ENCODE data around the gene DHH.

DHH gene

GRCh38 chr12:49108958-49109404 is 14.4 kb upstream of the DHH start:
- DNase-seq, result peak; percentile 46

DNA sequence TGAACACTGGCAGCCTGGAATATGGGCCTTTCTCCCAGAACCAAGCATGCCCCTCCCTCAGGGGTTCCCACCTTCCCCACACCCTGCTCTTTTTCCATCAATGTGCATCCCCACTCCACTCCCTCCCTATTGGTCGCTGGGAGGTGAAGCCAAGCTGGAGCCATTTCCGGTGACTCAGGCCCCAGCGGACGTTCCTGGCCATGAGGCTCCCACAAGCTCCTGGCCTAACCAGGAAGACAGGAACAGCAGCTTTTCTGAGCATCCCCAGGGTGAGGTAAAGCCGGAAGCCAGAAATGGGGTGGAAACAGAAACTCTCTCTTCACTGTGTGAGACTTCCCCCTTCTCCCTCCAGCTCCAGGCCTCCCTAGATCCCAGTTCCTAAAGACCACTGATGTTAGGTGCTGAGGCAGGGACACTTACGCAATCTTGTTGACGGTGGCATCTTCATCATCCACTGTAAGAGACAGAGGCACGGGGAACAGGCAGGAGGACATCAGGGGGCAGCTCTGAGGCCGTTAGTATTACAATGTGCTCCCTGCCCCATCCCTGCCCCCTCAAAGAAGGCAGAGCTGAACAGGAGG is 11.0 kb upstream of the DHH start:
- no peak for DNase-seq

GRCh38 chr12:49104822-49105221 is 10.2 kb upstream of the DHH start:
- DNase-seq, result no peak

DNA sequence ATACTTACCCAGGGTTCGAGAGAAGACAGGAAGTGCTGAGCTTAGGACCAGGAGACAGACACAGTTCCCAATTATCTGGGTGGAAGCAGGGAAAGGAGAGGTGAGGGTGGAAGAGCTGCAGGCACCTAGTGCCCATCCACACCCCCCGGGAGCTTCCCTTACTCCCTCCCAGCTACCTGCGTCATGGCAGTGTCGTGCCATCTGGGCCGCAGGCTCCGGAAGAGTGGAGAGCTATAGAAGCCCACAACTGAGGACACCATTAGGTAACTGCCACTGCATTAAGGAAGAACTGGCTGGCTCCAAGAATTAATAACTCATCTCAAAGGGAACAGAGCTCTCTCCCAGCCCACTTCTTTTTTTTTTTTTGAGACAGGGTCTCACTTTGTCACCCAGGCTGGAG is 5.8 kb upstream of the DHH start:
- DNase-seq, result no peak

- DNase-seq, result no peak
Observed at GRCh38 chr12:49098703-49099102, 4.1 kb upstream of the DHH start.

- DNase-seq, result peak; percentile 51
Observed at GRCh38 chr12:49098035-49098451, 3.4 kb upstream of the DHH start.

- no peak for DNase-seq
Observed at GRCh38 chr12:49097381-49097780, 2.8 kb upstream of the DHH start.

DNA sequence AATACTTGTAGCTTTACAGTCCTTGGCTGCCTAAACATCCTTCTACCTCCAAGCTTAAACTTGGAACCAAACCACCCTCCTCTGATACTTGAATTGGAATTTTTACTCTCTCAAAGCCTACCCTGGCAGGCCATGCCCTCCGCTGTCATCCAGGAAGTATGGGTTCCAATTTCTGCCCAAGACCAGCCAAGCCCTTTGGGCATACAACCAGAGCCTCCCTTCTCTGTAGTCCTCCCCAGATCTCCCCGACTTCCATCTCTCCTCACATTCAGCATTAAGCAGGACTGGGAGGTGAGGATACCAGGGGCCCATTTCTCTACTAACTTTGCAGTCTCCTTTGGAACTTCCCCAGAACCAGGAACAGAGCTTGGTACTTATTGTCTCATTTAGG is 369 bp upstream of the DHH start:
- no peak for DNase-seq

DNA sequence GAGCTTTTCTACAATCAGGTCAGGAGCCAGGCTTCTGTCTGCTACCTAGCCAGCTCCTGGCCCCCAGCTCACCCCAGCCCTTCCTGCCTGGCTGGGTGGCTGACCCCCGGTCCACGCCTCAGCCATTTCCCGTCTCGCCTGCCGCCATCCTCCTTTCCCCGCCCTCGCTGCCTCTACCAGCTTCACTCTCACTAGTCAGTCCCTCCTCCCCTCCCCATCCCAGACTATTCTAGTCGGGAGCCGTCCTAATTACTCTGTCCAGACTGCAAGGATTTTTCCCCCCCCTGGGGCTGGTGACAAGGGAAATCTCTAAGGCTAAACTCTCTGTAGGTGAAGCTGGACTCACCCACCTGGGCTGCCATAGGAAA is 825 bp downstream of the DHH start:
- DNase-seq, result peak; percentile 49

DNA sequence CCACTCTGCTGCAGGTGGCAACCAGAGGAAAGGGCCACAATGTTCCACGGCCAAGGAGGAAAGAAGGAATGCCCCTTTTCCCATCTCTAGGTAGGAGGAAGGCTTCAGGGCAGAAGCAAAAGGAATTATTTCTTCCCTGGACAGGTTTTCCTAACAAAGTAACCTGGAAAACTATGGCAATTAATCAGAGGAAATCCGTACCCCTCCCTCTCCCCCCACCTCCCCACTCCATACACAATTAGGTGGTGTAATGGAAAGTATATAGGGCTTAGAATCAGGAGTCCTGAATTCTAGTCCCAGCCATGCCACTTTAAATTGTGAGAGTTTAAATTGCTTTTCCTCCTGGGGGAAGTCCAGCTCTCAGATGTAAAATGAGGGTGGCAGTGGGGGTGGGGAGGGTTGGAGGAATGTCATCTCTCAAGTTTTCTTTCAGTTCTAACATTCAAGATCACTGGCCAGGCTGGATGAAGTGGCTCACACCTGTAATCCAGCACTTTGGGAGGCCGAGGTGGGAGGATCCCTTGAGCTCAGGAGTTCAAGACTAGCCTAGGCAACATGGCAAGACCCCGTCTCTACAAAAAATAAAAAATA is 1.7 kb downstream of the DHH start:
- DNase-seq, result no peak

DNA sequence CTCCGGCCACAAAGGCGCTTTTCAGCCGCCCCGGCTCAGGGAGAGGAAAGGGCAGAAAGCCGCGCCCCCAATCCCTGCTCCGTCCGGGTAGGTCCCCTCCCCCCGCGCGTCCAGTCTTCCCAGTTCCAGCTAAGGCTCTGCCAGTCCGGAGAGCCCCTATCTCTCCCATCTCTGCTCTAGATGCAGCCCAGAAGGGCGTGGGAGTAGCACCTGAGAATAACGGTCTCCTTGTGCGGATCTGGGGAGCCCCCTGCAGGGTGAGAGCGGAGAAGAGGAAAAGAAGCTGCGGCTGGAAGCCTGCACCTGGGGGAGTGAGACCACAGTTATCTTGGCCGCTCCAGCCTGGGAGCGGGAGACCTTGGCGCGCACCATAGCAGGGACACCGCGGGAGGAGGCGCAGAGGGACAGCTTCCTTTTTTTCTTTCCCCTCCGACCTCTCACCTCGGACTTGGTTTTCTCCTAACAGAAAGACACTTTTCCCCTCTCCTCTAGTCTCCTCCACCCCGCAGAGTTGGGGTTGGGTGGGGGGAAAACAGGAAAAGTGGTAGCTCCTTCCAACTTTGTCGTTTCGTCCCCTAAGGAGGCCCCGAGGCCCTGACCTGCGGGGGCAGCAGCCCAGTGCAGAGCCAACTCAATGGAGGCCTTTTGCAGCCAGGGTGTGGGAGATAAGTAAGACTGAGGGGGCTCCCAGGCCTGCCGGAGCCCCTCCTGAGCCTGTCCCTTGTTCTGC is 2.4 kb downstream of the DHH start:
- DNase-seq, result peak; percentile 57

DNA sequence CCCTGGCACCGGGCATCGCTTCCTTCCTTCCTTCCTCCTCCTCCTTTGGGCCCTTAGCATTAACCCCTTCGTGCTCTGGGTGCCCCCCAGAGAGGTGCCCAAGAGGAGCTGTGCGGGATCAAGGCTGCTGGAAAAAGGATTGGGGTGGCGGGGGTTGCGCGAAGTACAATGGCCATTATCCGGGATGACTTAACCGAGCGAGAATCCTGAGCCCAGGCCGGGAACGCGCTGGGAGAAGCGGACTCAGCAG is 2.8 kb downstream of the DHH start:
- DNase-seq, result no peak

- peak; percentile 43 for DNase-seq
Observed at GRCh38 chr12:49091056-49091835, 3.4 kb downstream of the DHH start.

- DNase-seq, result peak; percentile 74
Observed at GRCh38 chr12:49089821-49090773, 4.5 kb downstream of the DHH start.

GRCh38 chr12:49088932-49089330 is 5.7 kb downstream of the DHH start:
- no peak for DNase-seq

- DNase-seq, result peak; percentile 86
Observed at GRCh38 chr12:49088150-49088931, 6.3 kb downstream of the DHH start.

DNA sequence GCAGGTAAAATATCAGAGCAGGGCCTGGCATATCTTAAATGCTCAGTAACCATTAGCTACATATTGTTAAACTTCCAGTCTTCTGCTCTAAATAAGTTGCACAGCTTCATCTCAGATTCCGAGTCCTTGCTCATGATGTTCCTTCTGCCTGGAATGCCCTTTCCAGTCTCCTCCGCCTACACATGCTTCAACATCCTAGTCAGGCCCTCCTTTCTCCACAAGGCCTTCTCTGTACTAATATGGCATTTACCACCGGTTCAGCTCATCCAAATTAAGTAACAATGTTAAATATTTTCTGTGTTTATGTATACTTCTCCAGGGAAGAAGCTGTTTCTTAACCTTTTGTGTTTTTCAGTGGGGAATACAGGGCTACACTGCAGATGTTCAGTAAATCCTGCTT is 8.5 kb downstream of the DHH start:
- no peak for DNase-seq

- no peak for DNase-seq
Observed at GRCh38 chr12:49084438-49084837, 10.2 kb downstream of the DHH start.

DNA sequence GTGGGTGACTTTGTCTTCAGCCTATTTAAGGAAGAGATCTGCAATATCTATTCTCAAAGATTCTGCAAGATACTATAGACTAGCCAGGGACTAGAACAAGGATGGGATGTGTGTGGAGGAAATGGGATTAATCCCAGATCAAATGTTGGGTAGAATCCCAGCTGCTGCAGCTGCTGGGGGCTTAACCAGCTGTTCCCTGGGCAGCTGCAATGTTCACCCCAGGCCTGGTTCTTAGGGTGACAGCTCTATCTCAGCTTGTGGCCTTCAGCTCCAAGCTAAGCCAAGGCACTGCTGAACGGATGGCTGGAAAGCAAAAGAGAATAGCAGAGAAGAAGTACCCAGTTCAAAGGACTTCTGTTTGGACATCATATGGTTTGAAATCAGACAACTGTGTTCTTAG is 14.8 kb downstream of the DHH start:
- peak; percentile 68 for DNase-seq

DNA sequence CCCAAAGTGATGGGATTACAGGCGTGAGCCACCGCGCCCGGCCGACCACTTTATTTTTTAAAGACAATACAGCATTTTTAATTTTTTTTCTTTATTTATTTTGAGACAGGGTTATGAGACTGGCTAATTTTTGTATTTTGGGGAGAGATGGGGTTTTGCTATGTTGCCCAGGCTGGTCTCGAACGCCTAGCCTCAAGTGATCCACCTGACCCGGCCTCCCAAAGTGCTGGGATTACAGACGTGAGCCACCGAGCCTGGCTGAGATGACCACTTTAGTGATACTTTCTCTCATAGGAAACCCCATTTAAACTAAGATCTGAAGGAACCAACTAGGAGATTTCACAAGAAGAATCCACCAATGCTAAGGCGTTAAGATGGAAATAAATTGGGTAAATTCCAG is 23.6 kb downstream of the DHH start:
- DNase-seq, result no peak

- peak; percentile 98 for DNase-seq
Observed at GRCh38 chr12:49069507-49070346, 24.9 kb downstream of the DHH start, which contains the start of gene RHEBL1. RHEBL1 (minus strand) TSS chr12:49069979; CDS start chr12:49069785, 194 bp downstream.
